AG09309 (cell line): Measurements from ENCODE around the gene GALNT16.
"Not testable (repeated sequence)": the region's sequence is repeated elsewhere in the genome, so short reads cannot be mapped to it uniquely, and the experiment has no call there.

Experiments used
- DNase-seq: peaks from one replicate; pipeline ENCODE4 v3.0.0-alpha.2; 2010; ENCODE audit warnings: low read depth
- H3K4me3 ChIP-seq: 2 replicates; pipeline ENCODE4 v1.5.1; 2011; ENCODE audit warnings: mild to moderate bottlenecking, low read depth, low read length, moderate library complexity; ENCODE audit not compliant: control insufficient read depth
- TF ChIP-seq, protein P1 (sequence below): IDR thresholded peaks from 2 replicates; pipeline ENCODE4 v1.5.1; 2011; ENCODE audit warnings: mild to moderate bottlenecking, low read depth, low read length, inconsistent platforms; ENCODE audit not compliant: insufficient read depth, control insufficient read depth; ENCODE audit errors: missing control alignments

GALNT16 gene

GRCh38 chr14:69259527-69260189 is at the start of gene GALNT16:
GALNT16 (plus strand) TSS chr14:69260158; CDS start chr14:69260291, 133 bp downstream.
- no peak for DNase-seq
- TF ChIP-seq, protein P1, sequence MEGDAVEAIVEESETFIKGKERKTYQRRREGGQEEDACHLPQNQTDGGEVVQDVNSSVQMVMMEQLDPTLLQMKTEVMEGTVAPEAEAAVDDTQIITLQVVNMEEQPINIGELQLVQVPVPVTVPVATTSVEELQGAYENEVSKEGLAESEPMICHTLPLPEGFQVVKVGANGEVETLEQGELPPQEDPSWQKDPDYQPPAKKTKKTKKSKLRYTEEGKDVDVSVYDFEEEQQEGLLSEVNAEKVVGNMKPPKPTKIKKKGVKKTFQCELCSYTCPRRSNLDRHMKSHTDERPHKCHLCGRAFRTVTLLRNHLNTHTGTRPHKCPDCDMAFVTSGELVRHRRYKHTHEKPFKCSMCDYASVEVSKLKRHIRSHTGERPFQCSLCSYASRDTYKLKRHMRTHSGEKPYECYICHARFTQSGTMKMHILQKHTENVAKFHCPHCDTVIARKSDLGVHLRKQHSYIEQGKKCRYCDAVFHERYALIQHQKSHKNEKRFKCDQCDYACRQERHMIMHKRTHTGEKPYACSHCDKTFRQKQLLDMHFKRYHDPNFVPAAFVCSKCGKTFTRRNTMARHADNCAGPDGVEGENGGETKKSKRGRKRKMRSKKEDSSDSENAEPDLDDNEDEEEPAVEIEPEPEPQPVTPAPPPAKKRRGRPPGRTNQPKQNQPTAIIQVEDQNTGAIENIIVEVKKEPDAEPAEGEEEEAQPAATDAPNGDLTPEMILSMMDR = peak; percentile 15
- H3K4me3 ChIP-seq = peak within 1 kb of the TSS; percentile 50

DNA sequence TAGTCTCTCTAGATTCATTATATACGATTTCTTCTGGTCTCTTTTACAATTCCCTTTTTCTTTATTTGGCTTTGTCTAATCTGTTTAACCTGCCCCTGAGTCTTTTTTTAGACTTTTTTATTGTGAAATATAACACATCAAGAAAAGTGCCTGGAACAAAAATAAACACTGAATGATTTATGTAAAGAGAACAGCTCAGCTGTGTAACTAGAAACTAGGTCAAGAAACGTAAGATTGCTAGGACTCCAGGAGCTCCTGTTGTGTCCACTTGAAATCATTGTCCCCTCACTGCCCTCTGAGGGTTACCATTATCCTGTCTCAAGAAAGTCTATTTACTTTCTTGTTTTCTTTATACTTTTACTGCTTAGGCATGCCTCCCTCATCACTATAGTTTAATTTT is 45.6 kb upstream of the GALNT16 start:
- DNase-seq = no peak
- H3K4me3 ChIP-seq = no peak overlapping the region
- TF ChIP-seq, protein P1 = no peak

GRCh38 chr14:69217663-69218062 is 42.3 kb upstream of the GALNT16 start:
- DNase-seq, H3K4me3 ChIP-seq: not testable (repeated sequence)

- TF ChIP-seq, protein P1 = no peak
- no peak for DNase-seq
- no peak overlapping the region for H3K4me3 ChIP-seq
Observed at GRCh38 chr14:69224946-69225345, 35.0 kb upstream of the GALNT16 start.

DNA sequence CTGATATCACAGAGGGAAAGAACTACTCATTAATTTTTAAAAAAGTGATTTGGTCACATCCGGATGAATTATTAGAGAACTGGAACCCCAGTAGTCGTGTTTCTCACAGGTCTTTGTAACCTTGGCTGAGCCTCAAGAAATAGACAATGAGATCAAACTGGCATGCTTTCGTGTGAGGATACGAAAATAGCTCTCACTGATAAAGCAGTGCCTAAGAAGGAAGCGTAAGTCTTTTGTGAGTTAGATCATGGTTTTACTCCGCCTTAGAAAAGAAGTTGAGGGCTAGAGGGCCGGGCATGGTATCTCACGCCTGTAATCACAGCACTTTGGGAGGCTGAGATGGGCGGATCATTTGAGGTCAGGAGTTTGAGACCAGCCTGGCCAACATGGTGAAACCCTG is 33.8 kb upstream of the GALNT16 start:
- DNase-seq = no peak
- H3K4me3 ChIP-seq = no peak overlapping the region
- TF ChIP-seq, protein P1 = no peak

DNA sequence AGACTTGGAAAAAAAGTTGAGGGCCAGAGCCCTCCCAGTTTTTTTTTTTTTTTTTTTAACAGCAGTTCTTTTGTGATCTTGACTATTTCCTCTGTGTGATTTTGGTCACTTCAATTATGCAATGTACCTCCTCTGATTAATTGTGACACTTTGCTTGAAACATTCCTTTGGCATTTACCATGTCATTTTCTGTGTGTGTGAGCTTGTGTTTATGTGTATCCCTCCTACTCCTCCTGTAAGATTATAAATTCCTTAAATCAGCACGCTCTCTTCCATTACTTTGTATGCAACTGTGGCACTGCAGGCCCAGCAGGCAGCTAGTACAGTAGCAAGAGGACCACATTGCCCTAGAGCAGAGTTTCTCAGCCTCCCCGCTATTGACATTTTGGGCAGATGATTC is 33.2 kb upstream of the GALNT16 start:
- TF ChIP-seq, protein P1 = no peak
- no peak for DNase-seq
- H3K4me3 ChIP-seq = no peak overlapping the region

GRCh38 chr14:69231486-69231885 is 28.5 kb upstream of the GALNT16 start:
- no peak overlapping the region for H3K4me3 ChIP-seq
- TF ChIP-seq, protein P1 = no peak
- no peak for DNase-seq
